Suprapubic skin (tissue), 3 donors: ENCODE results near the gene TBC1D22A.

Source experiments
- CTCF ChIP-seq, 2 donors: fragments of 200-600 bp in 1 of 2; fragments of 450-650 bp in 1 of 2; sonication (generic) in 1 of 2; IDR thresholded peaks; one replicate each; pipeline ENCODE4 v1.5.1; 2016 to 2019; ENCODE audit warnings: antibody characterized with exemption in 2 of 2, mild to moderate bottlenecking in 1 of 2, moderate library complexity in 1 of 2
- POLR2A ChIP-seq, 2 donors: fragments of 450-650 bp; IDR thresholded peaks; one replicate each; pipeline ENCODE4 v1.6.1; 2017; ENCODE audit warnings: antibody characterized with exemption in 2 of 2, mild to moderate bottlenecking in 2 of 2, moderate library complexity in 2 of 2

DNA sequence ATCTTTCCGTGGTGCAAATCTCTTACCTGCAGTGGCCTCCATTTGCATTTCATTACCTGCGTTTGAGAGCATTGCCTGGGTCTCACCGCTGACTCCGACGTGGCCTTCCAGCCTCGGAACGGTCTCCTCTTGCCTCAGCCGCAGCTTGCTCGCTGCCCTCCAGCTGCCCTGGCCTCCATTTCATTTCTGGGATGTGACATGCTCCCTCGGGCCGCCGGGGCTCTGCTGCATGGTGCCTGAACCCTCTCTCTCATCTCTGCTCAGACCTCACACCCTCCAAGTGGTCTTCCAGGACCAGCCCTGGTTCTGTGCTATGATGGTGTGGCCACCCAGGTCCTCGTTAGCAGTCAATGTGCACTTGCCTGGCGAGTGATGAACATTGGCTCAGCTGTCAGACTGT, 229.2 kb downstream of the TBC1D22A start:
- TF ChIP-seq POLR2A (IDR thresholded peaks at IDR 0.05) (no peak), CTCF (IDR thresholded peaks at IDR 0.05) (no peak)
